HCT116 (cell line): Measurements from ENCODE around the gene SLX9. TPM values are rescaled to one million over a fixed set of nuclear protein-coding genes. Genes with fewer than 3 reads are reported as not detected.

Experiments
- ATAC-seq: fragments of 200-7000 bp; cut with Tn5 transposase; 2 replicates; pipeline ENCODE4 v1.9.1; 2020; ENCODE audit warnings: mild to moderate bottlenecking, moderate library complexity
- BruUV-seq: library from RNA; stranded (reverse); fragments of 400-500 nt; replicated peaks from 2 replicates; lab custom pipeline; 2021; lab: Mats Ljungman, UMichigan
- CTCF ChIA-PET: fragments of 300-600 bp; sonication (Branson Sonifier 250); formaldehyde crosslinking; loops from one replicate; lab custom pipeline; 2021; ENCODE audit warnings: antibody characterized with exemption; lab: Charles Lee
- POLR2A ChIA-PET: fragments of 300-600, 350-600 bp; sonication (Branson Sonifier 250); formaldehyde crosslinking; loops from one replicate; lab custom pipeline; 2021; ENCODE audit warnings: antibody characterized with exemption; lab: Charles Lee
- RAD21 ChIA-PET, 2 experiments: fragments of 300-600 bp; sonication (Branson Sonifier 250); formaldehyde crosslinking; loops; one replicate each; lab custom pipeline; 2023; ENCODE audit warnings: low total read pairs in 2 of 2; ENCODE audit not compliant: uncharacterized antibody in 2 of 2, unreplicated experiment in 2 of 2, low non-redundant PET in 1 of 2; lab: Charles Lee
- DNase-seq: peaks from one replicate; pipeline ENCODE4 v3.0.0-alpha.2; 2010; ENCODE audit warnings: low read depth, low spot score
- H2AFZ ChIP-seq: fragments of 200-600 bp; shearing (Covaris generic), sonication (generic); 2 replicates; pipeline ENCODE4 v1.6.1; 2017; ENCODE audit warnings: low read depth, mixed run types, mixed read lengths, antibody characterized with exemption, low read length; ENCODE audit not compliant: poor library complexity, severe bottlenecking
- H3K27ac ChIP-seq: 2 replicates; pipeline ENCODE4 v1.5.1; 2012; ENCODE audit warnings: low read depth, low read length
- H3K27me3 ChIP-seq: fragments of 200-600 bp; sonication (generic); 2 replicates; pipeline ENCODE4 v1.6.1; 2016; ENCODE audit warnings: mixed run types, low read length, mixed read lengths; ENCODE audit not compliant: insufficient read depth
- H3K36me3 ChIP-seq, 2 experiments: fragments of 200-500 bp in 1 of 2; fragments of 200-600 bp in 1 of 2; sonication (Bioruptor generic) in 1 of 2; sonication (generic) in 1 of 2; 2 replicates each; pipeline versions ENCODE4 v1.5.1 to v1.6.1; 2014 to 2016; ENCODE audit warnings: low read length in 2 of 2, inconsistent platforms in 1 of 2, mixed read lengths in 1 of 2, mixed run types in 1 of 2; ENCODE audit not compliant: insufficient read depth in 2 of 2, control insufficient read depth in 1 of 2
- H3K4me1 ChIP-seq, 2 experiments: fragments of 200-600 bp in 1 of 2; sonication (generic) in 1 of 2; 2 replicates each; pipeline versions ENCODE4 v1.5.1 to v1.6.1; 2012 to 2017; ENCODE audit warnings: low read length in 2 of 2, inconsistent platforms in 1 of 2, mild to moderate bottlenecking in 1 of 2, mixed read lengths in 1 of 2, mixed run types in 1 of 2, moderate library complexity in 1 of 2; ENCODE audit not compliant: insufficient read depth in 2 of 2, control insufficient read depth in 1 of 2
- H3K4me2 ChIP-seq: fragments of 200-600 bp; sonication (generic); 2 replicates; pipeline ENCODE4 v1.6.1; 2017; ENCODE audit warnings: mixed run types, low read length, mixed read lengths
- H3K4me3 ChIP-seq, 2 experiments: fragments of 200-600 bp in 1 of 2; sonication (generic) in 1 of 2; replicated peaks in 1 of 2; 2 replicates each; pipeline ENCODE4 v1.5.1; 2011 to 2016; ENCODE audit warnings: low read length in 2 of 2, control low read depth in 1 of 2, low read depth in 1 of 2, mild to moderate bottlenecking in 1 of 2, mixed read lengths in 1 of 2, mixed run types in 1 of 2
- H3K79me2 ChIP-seq: fragments of 200-600 bp; sonication (generic); 2 replicates; pipeline ENCODE4 v1.6.1; 2017; ENCODE audit warnings: mild to moderate bottlenecking, mixed run types, low read length, moderate library complexity, mixed read lengths; ENCODE audit not compliant: insufficient read depth
- H3K9ac ChIP-seq: fragments of 200-600 bp; sonication (generic); 2 replicates; pipeline ENCODE4 v1.6.1; 2016; ENCODE audit warnings: low read length, mixed read lengths
- H3K9me2 ChIP-seq: fragments of 200-600 bp; sonication (generic), shearing (Covaris generic); 2 replicates; pipeline ENCODE4 v1.6.1; 2017; ENCODE audit warnings: mixed run types, mild to moderate bottlenecking, moderate library complexity; ENCODE audit not compliant: insufficient read depth
- H3K9me3 ChIP-seq, 2 experiments: fragments of 200-500 bp in 1 of 2; fragments of 200-600 bp in 1 of 2; sonication (Bioruptor generic) in 1 of 2; sonication (generic) in 1 of 2; 2 replicates each; pipeline ENCODE4 v1.6.1; 2014 to 2017; ENCODE audit warnings: low read length in 2 of 2, mixed read lengths in 2 of 2, inconsistent platforms in 1 of 2, low read depth in 1 of 2, mild to moderate bottlenecking in 1 of 2, mixed run types in 1 of 2, moderate library complexity in 1 of 2; ENCODE audit not compliant: control insufficient read depth in 1 of 2, insufficient read depth in 1 of 2
- H4K20me1 ChIP-seq: fragments of 200-600 bp; sonication (generic), shearing (Covaris generic); 2 replicates; pipeline ENCODE4 v1.6.1; 2017; ENCODE audit warnings: mixed run types, mild to moderate bottlenecking, moderate library complexity; ENCODE audit not compliant: insufficient read depth
- EZH2 ChIP-seq: fragments of 200-600 bp; sonication (generic); IDR thresholded peaks from 2 replicates; pipeline ENCODE4 v1.6.1; 2017; ENCODE audit warnings: antibody characterized with exemption, mixed run types
- EZH2phosphoT487 ChIP-seq: fragments of 200-600 bp; IDR thresholded peaks from 2 replicates; pipeline ENCODE4 v1.6.1; 2018; ENCODE audit warnings: antibody characterized with exemption, borderline replicate concordance
- FOSL1 ChIP-seq: IDR thresholded peaks from 2 replicates; pipeline ENCODE4 v1.6.1; 2012; ENCODE audit warnings: low read depth
- JUND ChIP-seq: IDR thresholded peaks from 2 replicates; pipeline ENCODE4 v1.6.1; 2012
- POLR2AphosphoS5 ChIP-seq: IDR thresholded peaks from 2 replicates; pipeline ENCODE4 v1.6.1; 2011; ENCODE audit warnings: mild to moderate bottlenecking, low read depth, low read length, moderate library complexity
- SIN3A ChIP-seq: IDR thresholded peaks from 2 replicates; pipeline ENCODE4 v1.6.1; 2012; ENCODE audit warnings: low read depth
- SP1 ChIP-seq: IDR thresholded peaks from 2 replicates; pipeline ENCODE4 v1.6.1; 2012; ENCODE audit warnings: low read depth
- SRF ChIP-seq: IDR thresholded peaks from 2 replicates; pipeline ENCODE4 v1.6.1; 2012; ENCODE audit warnings: low read depth
- YY1 ChIP-seq: IDR thresholded peaks from 2 replicates; pipeline ENCODE4 v1.6.1; 2011; ENCODE audit warnings: low read length, low read depth, moderate library complexity, mild to moderate bottlenecking; ENCODE audit not compliant: insufficient replicate concordance; ENCODE audit errors: extremely low read depth
- intact Hi-C: fragments of 100-400 bp; cut with micrococcal nuclease; formaldehyde crosslinking; loops from 2 replicates; pipeline ENCODE4 v1.10.0; 2022
- total RNA-seq: library from RNA; stranded (reverse); gene quantifications from one replicate; pipeline ENCODE4 v1.2.1, GENCODE V29; 2021; ENCODE audit not compliant: unreplicated experiment
- TF ChIP-seq, protein P1 (sequence below): IDR thresholded peaks from 2 replicates; pipeline ENCODE4 v1.6.1; 2012
- TF ChIP-seq, protein P2 (sequence below): IDR thresholded peaks from 2 replicates; pipeline ENCODE4 v1.6.1; 2012

SLX9 gene
- total RNA-seq, 1 experiment from 2014 or later = 61.9 TPM

- Histone ChIP-seq H3K4me3 (no peak overlapping the region), H3K27ac (no peak overlapping the region), H3K27me3 (no peaks in the 10 kb centered on the region), H3K9ac (no peak overlapping the region), H4K20me1 (0 out of 2 replicates have a peak, but pooled peaks cover 5% of the 10 kb centered on the region), H3K4me2 (no peak overlapping the region), H3K9me3 (no peaks in the 10 kb centered on the region), H3K36me3 (peaks cover 11 to 28% of the 10 kb centered on the region in 2 experiments), H2AFZ (no peak overlapping the region), H3K4me1 (peaks cover 11 to 23% of the 10 kb centered on the region in 2 experiments), H3K79me2 (peaks cover 81% of the 10 kb centered on the region), H3K9me2 (no peaks in the 10 kb centered on the region)
- ChIA-PET RAD21 (no interaction called here), CTCF (interaction anchor here (1.4 kb wide), 1 partner anchor 186 kb away, joined by 4 read pairs; no protein-coding TSS in a partner anchor), POLR2A (no interaction called here)
- intact Hi-C loops = no loop called here
- no peak for TF ChIP-seq JUND
- TF ChIP-seq FOSL1 = no peak
- TF ChIP-seq SP1 = no peak
- TF ChIP-seq POLR2AphosphoS5 = no peak
- TF ChIP-seq, protein P1, sequence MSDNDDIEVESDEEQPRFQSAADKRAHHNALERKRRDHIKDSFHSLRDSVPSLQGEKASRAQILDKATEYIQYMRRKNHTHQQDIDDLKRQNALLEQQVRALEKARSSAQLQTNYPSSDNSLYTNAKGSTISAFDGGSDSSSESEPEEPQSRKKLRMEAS = no peak
- TF ChIP-seq SRF = no peak
- TF ChIP-seq, protein P2, sequence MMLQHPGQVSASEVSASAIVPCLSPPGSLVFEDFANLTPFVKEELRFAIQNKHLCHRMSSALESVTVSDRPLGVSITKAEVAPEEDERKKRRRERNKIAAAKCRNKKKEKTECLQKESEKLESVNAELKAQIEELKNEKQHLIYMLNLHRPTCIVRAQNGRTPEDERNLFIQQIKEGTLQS = no peak
- TF ChIP-seq YY1 = no peak
- no peak for TF ChIP-seq SIN3A
- TF ChIP-seq EZH2 = no peak
- no peak for TF ChIP-seq EZH2phosphoT487
- no TSS peak for BruUV-seq
- DNase-seq (no peak), ATAC-seq (no peak)
Measured at GRCh38 chr21:44943005-44943685, 3.3 kb downstream of the SLX9 start.
